GM12864 (cell line): ENCODE data around the gene PHLPP1.

ENCODE experiments used
- DNase-seq: peaks from one replicate; pipeline ENCODE4 v3.0.0-alpha.2; 2011; ENCODE audit warnings: low read depth
- H3K4me3 ChIP-seq: 2 replicates; pipeline ENCODE4 v1.5.1; 2011; ENCODE audit warnings: mild to moderate bottlenecking, low read depth, low read length, control low read depth
- CTCF ChIP-seq: IDR thresholded peaks from 2 replicates; pipeline ENCODE4 v1.5.1; 2011; ENCODE audit warnings: low read depth, mild to moderate bottlenecking, moderate library complexity, low read length, control low read depth, inconsistent platforms; ENCODE audit errors: missing control alignments

PHLPP1 gene

GRCh38 chr18:62868645-62869044 is 153.3 kb downstream of the PHLPP1 start:
- no peak overlapping the region for H3K4me3 ChIP-seq
- TF ChIP-seq CTCF, result no peak
- DNase-seq, result no peak

DNA sequence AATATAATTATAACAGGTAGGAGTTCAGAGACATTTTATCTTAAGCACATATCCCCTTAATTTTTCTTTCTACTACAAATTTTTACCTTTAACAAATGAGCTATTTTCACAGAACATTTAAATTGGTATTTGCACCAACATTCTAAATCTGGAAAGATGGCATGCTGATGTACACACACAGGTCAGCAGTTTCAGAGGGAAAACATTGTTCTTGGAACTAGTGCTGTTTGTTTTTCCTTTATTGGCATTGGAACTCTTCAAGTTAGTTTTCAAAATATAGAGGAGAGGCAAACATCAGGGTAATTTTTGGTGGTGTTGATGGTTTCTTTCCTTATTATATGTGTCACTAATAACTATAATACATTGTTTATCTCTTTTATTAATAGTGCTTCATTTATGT is 155.3 kb downstream of the PHLPP1 start:
- no peak overlapping the region for H3K4me3 ChIP-seq
- no peak for DNase-seq
- no peak for TF ChIP-seq CTCF

DNA sequence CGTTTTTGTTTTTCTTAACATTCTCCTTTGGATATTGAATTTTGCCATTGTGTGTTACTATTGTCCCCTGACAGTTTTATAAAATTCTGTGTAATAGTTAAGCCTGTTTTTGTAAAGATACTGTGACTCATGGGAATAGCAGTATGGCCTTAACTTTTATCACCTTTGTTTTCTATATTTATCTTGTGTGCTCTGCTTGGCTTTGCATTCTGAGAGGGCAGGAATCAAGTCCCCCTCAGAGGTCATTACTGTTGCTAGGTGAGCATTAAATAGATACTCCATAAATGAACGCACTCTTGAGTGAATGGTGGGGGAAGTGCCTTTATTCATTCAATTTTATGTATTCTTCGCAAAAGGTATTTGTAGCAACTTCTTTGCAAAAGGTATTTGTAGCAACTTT is 160.0 kb downstream of the PHLPP1 start:
- no peak for DNase-seq
- TF ChIP-seq CTCF, result no peak

GRCh38 chr18:62876111-62876510 is 160.8 kb downstream of the PHLPP1 start:
- no peak overlapping the region for H3K4me3 ChIP-seq
- TF ChIP-seq CTCF, result no peak
- no peak for DNase-seq

More for the DNA sequence above, 160.0 kb downstream of the PHLPP1 start:
- no peak overlapping the region for H3K4me3 ChIP-seq

DNA sequence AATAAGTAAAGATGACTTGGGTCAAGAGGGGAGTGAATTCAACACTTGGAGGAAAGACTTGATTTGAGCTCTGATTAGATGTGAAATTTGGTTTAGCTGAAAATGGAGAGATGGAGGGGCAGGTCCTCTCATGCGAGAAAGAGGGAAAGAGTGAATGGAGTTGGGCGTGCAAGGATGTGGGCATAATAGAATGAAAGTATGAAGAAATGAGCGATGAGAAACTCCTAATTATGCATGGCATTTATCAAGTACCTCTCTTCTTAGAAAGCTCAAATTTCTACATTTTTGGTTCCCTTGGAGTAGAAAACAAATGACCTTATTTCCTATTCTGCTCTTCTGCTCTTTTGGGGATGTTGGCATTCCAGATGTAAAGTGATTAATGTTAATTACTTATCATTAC is 161.5 kb downstream of the PHLPP1 start:
- no peak for TF ChIP-seq CTCF
- no peak for DNase-seq
- no peak overlapping the region for H3K4me3 ChIP-seq

DNA sequence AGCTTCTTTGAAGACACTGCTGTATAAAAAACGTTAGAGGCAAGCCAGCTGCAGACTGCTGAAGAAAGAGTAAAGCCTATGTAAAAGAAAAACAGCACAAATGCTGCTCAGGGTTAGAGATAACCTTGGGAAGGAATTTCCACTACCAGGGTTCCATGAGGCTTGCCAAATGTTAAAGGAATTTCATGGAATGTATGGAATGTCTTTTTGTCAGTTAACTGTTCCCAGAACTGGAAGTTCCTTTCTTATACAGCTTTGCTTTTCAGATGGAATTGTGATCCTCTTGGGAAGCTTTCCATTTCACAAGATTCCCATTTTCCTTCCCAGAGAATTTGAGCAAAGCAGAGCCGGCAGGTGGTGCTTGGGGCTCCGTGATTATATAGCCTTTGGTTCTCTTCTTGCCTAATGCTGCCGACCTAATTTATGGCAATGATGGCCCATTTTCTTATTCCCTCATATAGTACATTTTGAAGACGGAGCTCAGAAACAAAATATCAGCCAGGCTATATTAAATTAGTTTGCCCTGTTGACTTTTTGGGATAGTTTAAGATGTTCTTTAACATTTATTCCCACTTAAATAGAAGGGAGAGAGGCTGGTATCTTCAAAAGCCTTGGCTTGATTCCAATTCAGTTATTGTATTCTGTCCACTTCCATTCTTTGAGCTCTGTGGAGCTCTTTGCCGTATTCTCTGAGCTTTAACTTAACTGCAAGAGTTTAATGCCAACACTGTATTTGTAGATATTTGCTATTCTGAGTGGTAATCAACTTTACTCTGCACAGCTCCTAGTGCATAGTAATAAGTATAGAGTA is 162.3 kb downstream of the PHLPP1 start:
- no peak overlapping the region for H3K4me3 ChIP-seq
- no peak for TF ChIP-seq CTCF
- DNase-seq, result no peak

GRCh38 chr18:62878305-62878704 is 163.0 kb downstream of the PHLPP1 start:
- no peak for TF ChIP-seq CTCF
- no peak overlapping the region for H3K4me3 ChIP-seq
- no peak for DNase-seq
